ENCODE data around the gene MAP3K12.
"Not testable (repeated sequence)": the region's sequence is repeated elsewhere in the genome, so short reads cannot be mapped to it uniquely, and the experiment has no call there.

The MAP3K12 gene

DNA sequence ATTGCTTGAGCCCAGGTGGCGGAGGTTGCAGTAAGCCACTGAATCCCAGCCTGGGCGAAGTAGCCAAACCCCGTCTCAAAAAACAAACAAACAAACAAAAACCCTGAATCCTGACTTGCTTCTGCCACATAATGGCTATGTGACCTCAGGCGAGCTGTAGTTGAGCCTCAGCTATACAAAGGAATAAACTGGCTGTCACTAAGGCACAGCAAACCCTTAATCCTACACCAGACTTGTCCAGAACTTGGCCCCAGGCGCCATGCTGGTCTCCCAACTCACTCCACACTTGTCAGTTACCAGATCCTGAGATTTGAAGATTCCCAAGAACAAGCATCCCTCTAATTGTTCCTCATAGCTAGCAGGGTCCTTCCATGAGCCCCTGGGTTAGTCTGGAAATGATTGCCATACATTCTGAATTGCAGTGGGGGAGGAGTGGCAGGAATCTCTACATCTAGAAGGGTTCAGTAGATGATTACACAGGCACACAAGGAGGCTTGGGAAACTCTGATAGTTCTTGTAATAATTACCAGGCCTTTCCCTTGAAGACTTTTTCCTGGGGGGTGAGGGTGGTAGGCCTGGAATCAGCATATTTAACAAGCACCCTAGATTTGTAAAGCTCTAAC is 9.9 kb downstream of the MAP3K12 start:
- DNase-seq = no peak

DNA sequence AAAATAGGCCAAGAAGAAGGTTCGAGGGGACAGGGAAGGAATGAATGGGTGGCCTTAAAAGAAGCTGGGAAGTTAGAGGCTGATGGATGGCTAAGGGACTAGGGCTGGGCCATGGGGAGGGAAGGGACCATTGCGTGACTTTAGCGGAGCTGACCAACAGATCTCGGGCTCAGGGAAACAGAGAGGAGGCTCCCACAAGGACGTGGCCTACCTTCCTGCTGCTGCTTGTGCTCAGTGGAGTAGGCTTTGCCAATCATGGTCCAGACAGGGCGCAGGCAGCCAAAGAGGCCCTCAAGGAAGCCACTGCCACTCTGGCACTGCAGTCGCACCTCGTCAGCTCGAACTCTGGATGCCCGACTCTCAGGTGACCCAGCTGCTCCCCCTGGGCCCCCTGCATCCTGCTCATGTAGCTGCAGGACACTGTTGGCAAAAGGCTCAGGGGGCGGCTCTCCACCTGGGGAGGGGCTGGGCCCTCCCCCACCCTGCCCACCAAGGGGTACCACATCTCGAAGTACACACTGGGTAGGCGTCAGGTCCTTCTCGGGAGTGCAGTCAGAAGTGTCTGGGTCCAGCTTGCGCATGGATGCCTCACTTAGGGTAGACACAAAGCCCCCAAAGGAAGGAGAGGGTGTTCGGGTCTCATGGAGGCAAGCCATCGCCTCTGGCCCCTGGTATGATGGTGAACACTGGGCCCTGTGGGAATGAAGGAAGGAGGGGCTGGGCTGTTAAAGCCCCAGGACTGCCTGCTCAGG is 12.3 kb downstream of the MAP3K12 start:
- DNase-seq = no peak

- no peak for DNase-seq
Observed at GRCh38 chr12:53485955-53486735, 13.1 kb downstream of the MAP3K12 start.

DNA sequence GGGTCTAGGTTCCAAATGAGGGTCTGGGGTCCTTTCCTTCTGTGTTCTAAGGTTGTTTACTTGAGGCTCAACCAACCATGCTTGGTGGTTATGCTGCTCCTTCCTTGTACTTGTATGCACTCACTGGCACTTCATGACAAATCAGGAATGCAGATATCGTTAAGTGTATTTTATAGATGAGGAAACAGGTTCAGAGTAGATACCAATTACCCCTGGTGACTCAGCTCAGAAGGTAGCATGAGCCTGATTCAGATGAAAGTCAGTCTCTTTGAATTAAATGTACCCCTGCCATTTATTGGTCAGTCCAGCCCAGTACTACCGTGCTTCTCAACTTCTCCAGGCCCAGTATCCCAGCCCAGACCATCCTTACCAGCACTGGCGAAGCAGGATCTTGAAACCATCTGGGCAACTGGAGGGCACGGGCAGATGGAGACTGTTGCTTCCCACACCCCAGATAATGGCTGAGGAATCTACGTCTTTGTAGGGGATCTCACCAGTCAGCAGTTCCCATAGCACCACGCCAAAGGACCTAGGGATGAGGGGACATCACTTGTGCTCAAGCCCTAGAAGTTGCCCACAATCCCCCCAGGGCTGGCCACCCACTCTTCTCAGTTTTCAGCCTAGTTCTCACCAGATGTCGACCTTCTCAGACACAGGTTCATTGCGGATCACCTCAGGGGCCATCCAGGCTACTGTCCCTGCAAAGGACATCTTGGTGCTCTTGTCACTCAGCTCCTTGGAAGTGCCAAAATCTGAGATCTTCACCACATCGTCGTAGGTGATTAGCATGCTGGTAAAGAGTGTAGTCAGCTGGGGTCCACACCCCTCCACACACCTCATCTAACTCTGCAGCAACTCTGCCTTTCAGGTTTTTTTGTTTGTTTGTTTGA is 14.3 kb downstream of the MAP3K12 start:
- no peak for DNase-seq

DNA sequence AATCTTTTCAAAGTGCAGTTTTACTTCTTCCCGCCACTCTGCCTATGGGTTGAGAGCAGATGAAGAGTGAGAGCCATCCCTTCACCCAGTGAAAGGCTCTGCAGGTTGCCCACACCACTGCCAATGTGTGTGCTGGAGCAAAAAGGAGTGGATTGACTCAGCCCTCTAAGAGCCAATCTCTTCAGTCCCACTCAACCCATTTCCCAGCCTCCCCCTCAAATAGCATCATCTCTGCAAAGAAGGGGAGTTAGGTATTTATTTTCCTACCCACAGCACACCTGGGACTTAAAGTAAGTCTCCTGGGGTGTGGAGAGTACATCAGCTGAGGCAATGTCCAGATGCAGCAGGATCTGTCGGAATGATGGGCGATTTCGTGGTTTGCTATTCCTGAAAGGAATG is 15.3 kb downstream of the MAP3K12 start:
- no peak for DNase-seq

DNA sequence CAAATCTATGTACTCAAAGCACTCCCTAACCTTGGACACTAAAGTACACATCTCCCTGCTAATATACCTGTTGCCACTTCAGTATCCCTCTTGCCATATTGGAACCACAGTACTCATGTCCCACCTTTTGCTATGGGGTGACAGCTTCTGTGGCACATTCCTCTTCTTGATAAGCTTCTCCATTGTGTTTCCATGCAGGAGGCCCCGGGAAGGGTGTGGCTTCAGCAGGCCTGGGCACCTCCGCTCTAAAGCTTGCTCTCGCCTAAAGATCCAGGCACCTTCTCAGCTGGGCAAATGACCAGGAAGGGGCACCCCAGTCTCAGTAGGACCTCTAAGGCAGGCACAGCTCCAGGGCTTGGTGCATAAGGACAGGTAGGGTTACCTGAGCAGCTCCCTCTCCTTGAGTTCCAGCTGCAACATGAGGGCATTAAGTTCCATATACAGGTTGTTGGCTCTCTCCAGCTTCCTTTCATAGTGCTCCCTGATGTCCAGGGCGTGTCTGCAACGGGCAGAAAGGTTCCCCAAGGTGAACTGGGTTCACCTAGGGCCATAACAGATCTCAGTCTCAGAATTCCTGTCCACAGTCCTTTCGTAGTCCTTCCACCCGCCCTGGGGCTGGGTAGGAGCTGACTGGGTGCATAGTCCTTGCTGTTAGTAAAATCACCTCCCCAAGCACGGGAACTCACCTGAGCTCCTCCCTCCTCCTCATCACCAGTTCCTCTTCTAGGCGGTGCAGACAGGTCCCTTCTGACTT is 15.9 kb downstream of the MAP3K12 start:
- no peak for DNase-seq

GRCh38 chr12:53482626-53483168 is 16.6 kb downstream of the MAP3K12 start:
- no peak for DNase-seq

DNA sequence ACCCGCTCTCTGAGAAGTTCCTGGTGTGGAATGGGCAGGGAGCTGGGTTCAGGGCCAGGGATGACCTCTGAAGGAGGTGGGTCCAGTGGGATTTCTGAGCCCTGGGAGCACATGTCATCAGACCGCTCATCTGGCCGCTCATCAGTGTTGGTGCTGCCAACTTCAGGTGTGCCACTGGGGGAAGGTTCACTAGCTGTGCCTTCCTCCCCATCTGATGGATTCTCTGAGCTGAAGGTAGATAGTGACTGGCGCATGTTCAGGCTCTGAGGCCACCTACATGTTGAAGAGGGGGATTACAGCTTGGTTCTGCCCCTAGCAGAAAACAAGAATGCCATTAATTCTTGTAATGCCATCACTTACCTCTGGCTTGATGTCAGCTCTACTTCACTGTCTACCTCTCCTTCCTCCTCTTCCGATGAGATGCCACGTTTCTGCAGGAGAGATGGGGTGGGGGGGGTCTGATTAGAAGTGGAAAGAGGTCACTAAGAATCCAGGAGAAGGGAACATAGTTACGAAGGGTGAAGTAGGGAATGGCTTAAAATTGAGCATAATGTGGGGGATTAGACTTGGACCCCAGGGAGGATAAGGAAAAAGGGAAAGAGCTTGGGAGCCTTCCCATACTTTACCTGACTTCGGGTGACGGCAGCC is 17.2 kb downstream of the MAP3K12 start:
- no peak for DNase-seq

DNA sequence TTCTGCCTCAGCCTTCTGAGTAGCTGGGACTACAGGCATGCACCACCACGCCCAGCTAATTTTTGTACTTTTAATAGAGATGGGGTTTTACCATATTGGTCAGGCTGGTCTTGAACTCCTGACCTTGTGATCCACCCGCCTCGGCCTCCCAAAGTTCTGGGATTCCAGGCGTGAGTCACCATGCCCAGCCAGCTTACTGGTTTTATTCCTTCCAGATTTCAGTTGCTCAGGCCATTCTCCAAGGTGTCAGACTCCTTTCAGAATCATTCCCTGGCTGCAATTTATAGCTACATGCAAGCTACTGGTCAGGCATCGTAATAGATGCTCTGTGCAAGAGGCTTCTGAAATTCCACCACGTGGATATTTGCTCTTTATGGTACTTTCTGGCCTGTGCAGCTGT is 17.8 kb downstream of the MAP3K12 start:
- DNase-seq = not testable (repeated sequence)

DNA sequence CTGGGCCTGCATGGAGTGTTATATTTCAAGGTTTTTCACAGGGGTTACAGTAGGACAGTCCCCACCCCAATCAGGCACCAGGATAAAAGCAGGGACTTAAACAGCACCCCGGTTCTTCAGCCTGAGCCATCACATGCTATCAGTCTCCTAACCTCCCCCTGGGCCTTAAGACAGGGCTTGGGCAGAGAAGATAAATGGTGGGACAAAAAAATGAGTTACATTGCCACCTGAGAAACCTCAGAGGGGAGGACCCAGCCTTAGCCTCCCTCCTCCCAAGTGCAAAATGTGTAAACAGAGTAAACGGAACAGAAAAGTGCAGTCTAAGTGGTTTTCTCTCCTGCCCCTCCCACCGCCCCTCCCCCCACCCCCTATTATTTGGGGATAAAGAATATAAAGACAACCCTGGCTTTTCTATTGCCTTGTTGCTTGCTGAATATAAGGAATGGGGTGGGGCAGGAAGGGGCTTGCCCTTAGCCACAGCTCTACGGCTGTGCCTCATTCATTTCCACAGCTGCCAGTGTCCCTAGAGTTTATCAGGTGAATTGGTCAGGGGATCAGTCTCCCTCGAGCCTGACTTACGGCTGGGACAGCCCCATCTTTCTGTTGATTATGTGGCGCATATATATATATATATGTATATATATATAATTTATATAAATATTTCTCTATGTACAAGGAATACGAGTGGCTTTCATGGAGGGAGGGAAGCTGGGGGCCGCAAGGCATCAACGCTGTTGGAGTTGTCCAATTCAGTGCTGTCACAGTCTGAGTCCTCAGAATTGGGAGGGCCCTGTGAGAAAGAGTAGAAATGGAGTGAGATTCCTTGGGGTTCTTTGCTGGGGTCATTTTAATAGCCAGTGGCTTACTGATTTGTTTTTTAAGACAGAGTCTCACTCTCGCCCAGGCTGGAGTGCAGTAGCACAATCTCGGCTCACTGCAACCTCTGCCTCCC is 18.5 kb downstream of the MAP3K12 start:
- no peak for DNase-seq

GRCh38 chr12:53479331-53479730 is 19.9 kb downstream of the MAP3K12 start:
- no peak for DNase-seq

DNA sequence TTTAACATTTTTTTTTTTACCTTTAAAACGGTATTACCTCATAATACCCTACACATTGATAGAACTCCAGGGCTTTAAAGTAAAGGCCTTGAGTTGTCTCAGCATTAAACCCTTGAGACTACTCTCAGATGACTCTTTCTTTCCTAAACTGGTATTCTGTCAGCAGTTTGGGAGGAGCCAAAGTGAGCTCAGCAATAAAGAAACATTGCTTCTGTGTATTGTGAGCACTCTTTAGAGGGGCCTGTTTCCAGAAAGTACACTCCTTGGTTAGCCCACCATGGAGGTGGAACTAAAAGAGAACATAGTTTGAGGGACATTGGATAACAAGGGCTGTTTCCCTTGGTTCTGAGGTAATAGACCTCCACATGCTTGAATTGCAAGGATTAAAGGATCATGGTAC is 20.4 kb downstream of the MAP3K12 start:
- no peak for DNase-seq

DNA sequence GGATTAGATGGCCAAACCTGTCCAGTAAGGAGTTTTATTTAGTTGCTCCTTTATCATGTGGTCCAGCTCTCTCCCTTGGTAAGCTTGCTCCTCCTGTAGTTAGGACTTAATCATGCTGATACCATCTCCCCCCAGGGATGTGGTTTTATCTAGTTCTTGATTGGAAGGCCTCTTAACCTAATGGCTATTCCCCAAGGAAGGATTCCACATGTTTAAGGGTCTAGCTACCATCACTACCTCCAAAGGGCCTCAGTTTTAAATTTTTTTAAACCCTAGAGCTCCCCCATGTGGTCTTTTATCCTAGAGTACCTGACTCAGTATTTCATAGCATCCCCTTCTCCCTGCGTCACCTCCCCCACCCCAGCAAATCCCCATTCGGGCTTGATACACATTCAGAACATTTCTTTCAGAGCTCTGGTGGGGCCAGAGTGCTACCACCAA is 22.5 kb downstream of the MAP3K12 start:
- DNase-seq = no peak

- no peak for DNase-seq
Observed at GRCh38 chr12:53474819-53475218, 24.4 kb downstream of the MAP3K12 start.

DNA sequence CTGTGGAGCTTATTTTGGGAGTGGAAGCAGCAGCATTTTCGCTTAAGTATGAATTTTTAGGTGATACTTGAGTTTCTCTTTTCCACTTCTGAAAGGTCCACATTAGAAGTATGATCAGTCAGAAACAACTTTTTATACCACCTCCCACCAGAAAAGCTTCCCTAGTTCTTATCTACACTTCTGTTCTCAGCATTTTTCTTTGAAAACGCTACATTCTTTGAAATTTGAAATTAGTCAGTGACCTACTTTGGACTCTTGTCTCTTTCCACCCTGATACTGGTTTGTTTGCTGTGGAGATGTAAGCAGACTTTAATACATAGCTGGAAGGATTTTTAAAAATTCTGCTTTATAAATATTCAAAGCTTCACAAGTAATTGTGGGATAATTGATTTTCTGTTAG is 25.2 kb downstream of the MAP3K12 start:
- DNase-seq = no peak

DNA sequence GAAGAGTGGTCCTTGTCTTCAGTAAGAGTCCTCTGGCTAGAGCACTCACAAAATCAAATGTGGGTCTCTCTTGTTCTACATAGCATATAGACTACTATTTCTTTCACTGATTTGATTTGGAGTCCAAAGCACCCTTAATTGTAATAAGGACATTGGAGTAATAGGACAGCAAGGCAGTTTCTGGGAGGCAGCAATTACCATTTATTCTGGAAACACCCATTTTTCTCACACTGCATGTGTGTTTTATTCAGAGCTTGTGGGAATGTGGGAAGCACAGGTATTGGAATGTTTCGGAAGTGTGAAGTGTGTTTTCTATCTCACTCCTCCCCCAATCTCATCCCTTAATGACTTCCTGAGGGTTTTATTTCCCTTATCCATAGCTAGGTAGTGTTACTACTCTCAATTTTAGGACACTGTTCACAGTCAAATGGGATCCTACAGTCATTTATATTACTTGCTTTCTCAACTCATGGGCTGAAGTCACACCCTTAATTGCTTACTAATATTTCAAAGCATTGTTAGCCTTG is 27.1 kb downstream of the MAP3K12 start:
- DNase-seq = no peak

DNA sequence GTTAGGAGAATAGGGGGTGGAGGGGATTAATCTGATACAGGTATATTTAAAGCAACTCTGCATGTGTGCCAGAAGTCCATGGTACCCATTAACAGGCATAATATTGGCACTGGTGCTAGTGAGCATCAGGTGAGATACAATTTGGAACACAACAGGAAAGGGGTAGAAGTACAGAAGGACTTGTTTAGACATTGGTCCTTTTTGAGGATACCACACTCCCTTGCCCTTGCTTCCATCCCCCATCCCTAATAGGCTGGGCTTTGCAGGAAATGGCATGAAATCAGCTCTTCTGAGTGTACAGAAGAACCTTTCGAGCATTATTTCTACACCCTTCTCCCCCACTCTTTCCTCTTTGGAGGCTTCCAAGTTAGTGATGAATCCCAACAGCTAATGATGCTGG is 31.0 kb downstream of the MAP3K12 start:
- DNase-seq = no peak

- no peak for DNase-seq
Observed at GRCh38 chr12:53467880-53468279, 31.4 kb downstream of the MAP3K12 start.

DNA sequence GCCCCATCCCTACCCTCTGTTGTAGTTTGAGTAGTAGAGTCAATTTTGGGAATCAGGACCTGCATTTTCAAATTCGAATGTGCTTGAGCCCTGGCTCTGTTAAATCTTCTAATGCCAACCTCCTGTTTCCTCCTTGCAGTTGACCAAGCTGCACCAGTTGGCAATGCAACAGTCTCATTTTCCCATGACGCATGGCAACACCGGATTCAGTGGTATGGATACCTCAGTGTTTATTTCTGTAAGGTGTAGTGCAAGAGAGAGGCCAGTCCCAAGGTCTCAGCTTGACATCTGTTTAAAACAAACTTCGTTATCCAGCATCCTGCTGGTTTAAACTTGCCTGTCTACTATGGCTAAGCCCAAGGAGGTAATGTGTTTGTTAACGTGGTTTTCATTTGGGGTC is 32.2 kb downstream of the MAP3K12 start:
- DNase-seq = no peak

DNA sequence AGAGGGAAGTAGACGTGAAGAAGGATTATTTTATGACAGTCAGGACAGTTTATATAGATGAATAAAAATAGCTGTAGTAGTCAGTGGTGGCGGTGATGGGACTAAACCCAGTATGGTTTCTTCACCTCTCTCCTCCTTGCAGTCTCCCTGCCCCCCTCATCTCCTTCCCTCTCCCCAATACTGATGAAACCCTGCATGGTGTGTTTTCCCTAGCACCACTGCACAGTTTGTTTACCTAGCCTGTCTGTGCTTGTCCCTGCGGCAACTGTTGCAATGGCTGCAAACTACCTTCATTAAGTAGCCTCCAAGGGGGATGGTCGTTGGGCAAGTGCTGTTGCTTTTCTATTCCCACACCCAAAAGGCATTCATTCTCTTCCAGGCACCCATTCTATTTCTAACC is 32.6 kb downstream of the MAP3K12 start:
- no peak for DNase-seq
